ENCODE measurements around the gene TIMD4.

GRCh38 chr5:156879665-156880285 lies 83.3 kb downstream of the TIMD4 start:
- TF ChIP-seq POLR2A (IDR thresholded peaks at IDR 0.05; ENCODE audit: low read length): no peak
- no peak for TF ChIP-seq GATA1 (IDR thresholded peaks at IDR 0.05; ENCODE audit: low read depth, low read length)
